ENCODE results near the gene CNTNAP2.

- TF ChIP-seq POLR2A (IDR thresholded peaks at IDR 0.05) = no peak
- TF ChIP-seq CTCF (IDR thresholded peaks at IDR 0.05) = no peak
These were observed 1182.0 kb downstream of the CNTNAP2 start for GRCh38 chr7:147298611-147299043.

Measured in uterus (tissue), 2 donors.